GM12878 (cell line): ENCODE measurements around the gene CD38. TPM values are rescaled to one million over a fixed set of nuclear protein-coding genes. Genes with fewer than 3 reads are reported as not detected.

Experiments used
- ATAC-seq: fragments of 200-7000 bp; cut with Tn5 transposase; 3 replicates; pipeline ENCODE4 v1.9.1; 2020; ENCODE audit warnings: mild to moderate bottlenecking, moderate library complexity
- BruUV-seq: library from RNA; stranded (reverse); fragments of 400-500 nt; replicated peaks from 2 replicates; lab custom pipeline; 2021; lab: Mats Ljungman, UMichigan
- CTCF ChIA-PET: fragments of 300-600 bp; sonication (Branson Sonifier 250); formaldehyde crosslinking; extraction: SDS; loops from one replicate; lab custom pipeline; 2021; ENCODE audit warnings: inconsistent platforms; lab: Yijun Ruan, JAX
- POLR2A ChIA-PET: fragments of 350-600 bp; formaldehyde crosslinking; extraction: SDS; loops from one replicate; lab custom pipeline; 2021; ENCODE audit warnings: inconsistent platforms; lab: Charles Lee
- RAD21 ChIA-PET: fragments of 300-600 bp; sonication (Branson Sonifier 250); formaldehyde crosslinking; loops from one replicate; lab custom pipeline; 2023; ENCODE audit warnings: antibody characterized with exemption; ENCODE audit not compliant: unreplicated experiment; lab: Charles Lee
- SMC1A ChIA-PET: fragments of 300-600 bp; sonication (Branson Sonifier 250); formaldehyde crosslinking; loops from one replicate; lab custom pipeline; 2023; ENCODE audit not compliant: unreplicated experiment, uncharacterized antibody; lab: Charles Lee
- DNase-seq: peaks from one replicate; pipeline ENCODE4 v3.0.0-alpha.2; 2011; ENCODE audit warnings: low read depth, low spot score
- FAIRE-seq: peaks from 3 replicates; lab custom pipeline; 2011; peaks lifted over from hg19 to GRCh38; lab: Jason Lieb, UNC
- H2AFZ ChIP-seq: 2 replicates; pipeline ENCODE4 v1.6.0; 2011; ENCODE audit warnings: low read depth, low read length, control low read depth; ENCODE audit not compliant: control insufficient read depth
- H3K27ac ChIP-seq: 2 replicates; pipeline ENCODE4 v1.5.1; 2011; ENCODE audit warnings: control low read depth; ENCODE audit not compliant: control insufficient read depth, insufficient read depth
- H3K27me3 ChIP-seq, 2 experiments: replicated peaks in 1 of 2; 2 replicates each; pipeline versions ENCODE4 v1.6.0 to v1.6.1; 2011; ENCODE audit warnings: low read length in 1 of 2; ENCODE audit not compliant: control insufficient read depth in 2 of 2, insufficient read depth in 2 of 2
- H3K36me3 ChIP-seq, 2 experiments: 2 replicates each; pipeline ENCODE4 v1.5.1; 2011; ENCODE audit warnings: low read length in 1 of 2; ENCODE audit not compliant: control insufficient read depth in 2 of 2, insufficient read depth in 2 of 2
- H3K4me1 ChIP-seq: 2 replicates; pipeline ENCODE4 v1.6.1; 2011; ENCODE audit warnings: mild to moderate bottlenecking, low read length, moderate library complexity, mixed read lengths; ENCODE audit not compliant: control insufficient read depth, insufficient read depth
- H3K4me2 ChIP-seq: 2 replicates; pipeline ENCODE4 v1.6.0; 2011; ENCODE audit warnings: control low read depth; ENCODE audit not compliant: control insufficient read depth, insufficient read depth
- H3K4me3 ChIP-seq: fragments of 200-600 bp; sonication (generic); 2 replicates; pipeline ENCODE4 v1.5.1; 2016
- H3K79me2 ChIP-seq: 2 replicates; pipeline ENCODE4 v1.6.0; 2011; ENCODE audit warnings: low read length; ENCODE audit not compliant: control insufficient read depth, insufficient read depth
- H3K9ac ChIP-seq: 2 replicates; pipeline ENCODE4 v1.8.0; 2011; ENCODE audit warnings: low read length, control low read depth, mixed read lengths; ENCODE audit not compliant: control insufficient read depth, insufficient read depth
- H3K9me3 ChIP-seq: replicated peaks from 3 replicates; pipeline ENCODE4 v1.5.1; 2011; ENCODE audit warnings: mild to moderate bottlenecking, low read length; ENCODE audit not compliant: control insufficient read depth, insufficient read depth
- H4K20me1 ChIP-seq: 2 replicates; pipeline ENCODE4 v1.6.0; 2011; ENCODE audit not compliant: control insufficient read depth, insufficient read depth
- ATF7 ChIP-seq: fragments of 450-650 bp; IDR thresholded peaks from 2 replicates; pipeline ENCODE4 v1.6.1; 2016; ENCODE audit warnings: low read depth, mild to moderate bottlenecking
- IRF4 ChIP-seq: IDR thresholded peaks from 2 replicates; pipeline ENCODE4 v1.6.1; 2011; ENCODE audit warnings: low read depth, low read length
- MTA2 ChIP-seq: fragments of 450-650 bp; IDR thresholded peaks from 2 replicates; pipeline ENCODE4 v1.6.1; 2016; ENCODE audit warnings: low read depth, mild to moderate bottlenecking, moderate library complexity
- MYC ChIP-seq: IDR thresholded peaks from 2 replicates; pipeline ENCODE4 v1.6.1; 2011; ENCODE audit warnings: mild to moderate bottlenecking, low read length, moderate library complexity, inconsistent platforms; ENCODE audit not compliant: insufficient read depth, insufficient replicate concordance, insufficient read length, severe bottlenecking
- NBN ChIP-seq: fragments of 450-650 bp; IDR thresholded peaks from 2 replicates; pipeline ENCODE4 v1.6.1; 2016
- NR2C1 ChIP-seq: fragments of 450-650 bp; IDR thresholded peaks from 2 replicates; pipeline ENCODE4 v1.6.1; 2017; ENCODE audit warnings: antibody characterized with exemption, mild to moderate bottlenecking, moderate library complexity
- PAX5 ChIP-seq: IDR thresholded peaks from 2 replicates; pipeline ENCODE4 v1.6.1; 2011; ENCODE audit warnings: low read depth, low read length, borderline replicate concordance
- RFX5 ChIP-seq: IDR thresholded peaks from 2 replicates; pipeline ENCODE4 v1.6.1; 2011; ENCODE audit warnings: low read depth, low read length, improper control_type of control experiment
- YY1 ChIP-seq: IDR thresholded peaks from 2 replicates; pipeline ENCODE4 v1.6.1; 2011; ENCODE audit warnings: low read depth, mild to moderate bottlenecking, low read length
- ZNF217 ChIP-seq: fragments of 450-650 bp; IDR thresholded peaks from 2 replicates; pipeline ENCODE4 v1.6.1; 2017; ENCODE audit warnings: antibody characterized with exemption, mild to moderate bottlenecking
- WGBS: methylation state at CpG from one replicate; pipeline ENCODE4 v1.1.6; 2016; ENCODE audit warnings: low lambda C conversion rate; ENCODE audit not compliant: insufficient replicate concordance, insufficient coverage; ENCODE audit errors: missing lambda C conversion rate; 5-methylcytosine and 5-hydroxymethylcytosine counted together
- in situ Hi-C: fragments of 300-500 bp; cut with MboI; formaldehyde crosslinking; loops from 9 replicates; pipeline ENCODE4 v1.14.3; 2018; ENCODE audit warnings: mixed read lengths
- intact Hi-C: fragments of 100-400 bp; cut with micrococcal nuclease; formaldehyde crosslinking; loops from one replicate; pipeline ENCODE4 v1.14.2; 2022; ENCODE audit not compliant: unreplicated experiment
- polyA plus RNA-seq, 11 experiments: library from polyadenylated mRNA; depleted of rRNA in 4 of 11; unstranded in 6 of 11; stranded (reverse) in 5 of 11; fragments of >200 nt; fragmentation: Nextera tagmentation in 4 of 11; fragmentation: Illumina TruSeq in 1 of 11; extraction: Ambion mirVana in 4 of 11; extraction: Trizol in 1 of 11; gene quantifications; 1 replicate in 1 of 11; 2 replicates in 10 of 11; pipeline versions ENCODE4 v1.2.1 to v1.2.3, GENCODE V29; 2011 to 2016; ENCODE audit warnings: inconsistent platforms in 2 of 11, missing spikeins in 2 of 11, low read depth in 1 of 11
- total RNA-seq, 4 experiments: library from RNA; depleted of rRNA in 3 of 4; stranded (reverse); fragments of >200 nt in 3 of 4; fragmentation: Illumina TruSeq in 1 of 4; extraction: Trizol in 1 of 4; gene quantifications; 2 replicates each; pipeline versions ENCODE4 v1.2.1 to v1.2.3, GENCODE V29; 2013 to 2021

CD38 gene
- total and polyA plus RNA-seq, 10 of the 15 experiments (the other 5 are each of a cell fraction or from before 2014, with no cell fraction given), result 3.5 to 39.8 (median 12.7) TPM

GRCh38 chr4:15777697-15778288, 335 bp upstream of the CD38 start:
- Histone ChIP-seq H3K4me1 (peaks cover 36% of the 10 kb centered on the region), H3K36me3 (no peaks in the 10 kb centered on the region), H4K20me1 (no peaks in the 10 kb centered on the region), H2AFZ (no peak overlapping the region), H3K4me3 (peak overlapping the region; percentile 72; the same call in 1 of the 2 replicates), H3K4me2 (peak overlapping the region; percentile 77), H3K79me2 (no peaks in the 10 kb centered on the region; the same call in 1 of the 2 replicates), H3K9me3 (no peaks in the 10 kb centered on the region), H3K27ac (0 out of 2 replicates have a peak overlapping the region, but pooled peaks have one; percentile 17), H3K9ac (peak overlapping the region; percentile 63; the same call in 1 of the 2 replicates), H3K27me3 (peaks cover 0 to 3% of the 10 kb centered on the region in 2 experiments; a peak in 1 of 4 replicates)
- POLR2A ChIA-PET, result interaction anchor here (0.8 to 1.5 kb wide), 6 partner anchors 10 to 95 kb away, joined by 3 to 6 read pairs (median 4); no protein-coding TSS in a partner anchor
- BruUV-seq, result TSS peak; percentile 89
- intact Hi-C loops (loop anchor here (1.0 to 10.0 kb wide), 6 partner anchors 21 to 773 kb away; partner anchors contain the start of genes CPEB2, FAM200B and FBXL5), in situ Hi-C loops (no loop called here)
- ATAC-seq (no peak), FAIRE-seq (no peak), DNase-seq (peak; percentile 67)
- CTCF ChIA-PET, result interaction anchor here (1.0 to 2.4 kb wide), 6 partner anchors 14 to 126 kb away, joined by 3 to 13 read pairs (median 6); no protein-coding TSS in a partner anchor
- SMC1A ChIA-PET, result interaction anchor here (0.6 to 9.7 kb wide), 10 partner anchors 12 to 96 kb away, joined by 3 to 83 read pairs (median 6); partner anchors contain the start of gene FAM200B
- 28% methylated on average over 7 of the region's 7 CpGs for WGBS
- RAD21 ChIA-PET, result interaction anchor here (0.9 to 5.3 kb wide), 7 partner anchors 11 to 112 kb away, joined by 3 to 30 read pairs (median 4); no protein-coding TSS in a partner anchor
- TF ChIP-seq MTA2 (peak; percentile 26; the same call in 1 of the 2 replicates), RFX5 (no peak), NR2C1 (no peak), IRF4 (0 out of 2 replicates have a peak, but pooled peaks have one; percentile 1), MYC (no peak), ZNF217 (peak; percentile 65), YY1 (no peak), ATF7 (peak; percentile 33; the same call in 1 of the 2 replicates), NBN (0 out of 2 replicates have a peak, but pooled peaks have one; percentile 46), PAX5 (no peak)
